AG09319 (cell line): ENCODE data around the gene PROKR1.

Experiments used
- DNase-seq: peaks from one replicate; pipeline ENCODE4 v3.0.0-alpha.2; 2010; ENCODE audit warnings: low read depth; ENCODE audit errors: extremely low read depth
- TF ChIP-seq, protein P1 (sequence below): IDR thresholded peaks from 2 replicates; pipeline ENCODE4 v1.5.1; 2011; ENCODE audit warnings: low read depth, mild to moderate bottlenecking, inconsistent platforms, low read length, moderate library complexity

PROKR1 gene

DNA sequence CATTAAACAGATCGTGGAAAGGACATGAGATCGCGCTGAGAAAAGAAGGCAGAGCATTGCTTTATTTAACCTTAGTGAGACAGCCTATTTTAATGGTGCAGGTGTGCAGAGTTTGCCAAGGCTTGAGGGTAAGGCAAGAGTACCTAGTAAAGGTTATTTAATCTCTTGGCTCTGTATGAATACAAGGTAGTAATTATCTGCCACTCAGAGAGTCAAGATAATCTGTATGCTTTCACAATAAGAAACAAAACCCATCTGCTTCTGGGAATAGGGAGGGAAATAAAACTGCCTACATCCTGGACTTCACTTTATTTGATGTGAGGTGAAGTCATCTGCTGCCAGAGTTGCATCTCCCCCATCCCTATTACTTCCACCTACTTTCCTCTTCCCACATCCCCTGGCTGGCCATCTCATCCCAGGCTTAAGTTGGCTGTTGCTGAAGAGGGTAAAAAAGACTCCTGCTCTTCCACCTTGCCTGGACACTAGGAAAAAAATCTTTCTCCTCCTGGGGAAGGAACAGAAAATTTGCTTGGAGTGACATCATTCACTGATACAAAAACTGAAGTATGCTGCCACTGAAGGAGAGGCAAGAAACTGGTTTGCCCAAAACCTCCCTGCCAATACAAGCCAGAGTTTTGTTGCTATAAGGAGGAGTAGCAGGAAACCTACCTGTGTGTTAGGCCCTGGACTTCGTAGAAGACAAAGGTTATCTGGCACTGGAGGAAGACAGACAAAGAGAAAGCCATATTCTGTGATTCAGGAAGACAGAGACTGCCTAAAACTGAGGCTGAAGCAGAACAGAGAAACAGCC is 55.4 kb downstream of the PROKR1 start:
- no peak for DNase-seq
- TF ChIP-seq, protein P1, sequence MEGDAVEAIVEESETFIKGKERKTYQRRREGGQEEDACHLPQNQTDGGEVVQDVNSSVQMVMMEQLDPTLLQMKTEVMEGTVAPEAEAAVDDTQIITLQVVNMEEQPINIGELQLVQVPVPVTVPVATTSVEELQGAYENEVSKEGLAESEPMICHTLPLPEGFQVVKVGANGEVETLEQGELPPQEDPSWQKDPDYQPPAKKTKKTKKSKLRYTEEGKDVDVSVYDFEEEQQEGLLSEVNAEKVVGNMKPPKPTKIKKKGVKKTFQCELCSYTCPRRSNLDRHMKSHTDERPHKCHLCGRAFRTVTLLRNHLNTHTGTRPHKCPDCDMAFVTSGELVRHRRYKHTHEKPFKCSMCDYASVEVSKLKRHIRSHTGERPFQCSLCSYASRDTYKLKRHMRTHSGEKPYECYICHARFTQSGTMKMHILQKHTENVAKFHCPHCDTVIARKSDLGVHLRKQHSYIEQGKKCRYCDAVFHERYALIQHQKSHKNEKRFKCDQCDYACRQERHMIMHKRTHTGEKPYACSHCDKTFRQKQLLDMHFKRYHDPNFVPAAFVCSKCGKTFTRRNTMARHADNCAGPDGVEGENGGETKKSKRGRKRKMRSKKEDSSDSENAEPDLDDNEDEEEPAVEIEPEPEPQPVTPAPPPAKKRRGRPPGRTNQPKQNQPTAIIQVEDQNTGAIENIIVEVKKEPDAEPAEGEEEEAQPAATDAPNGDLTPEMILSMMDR: no peak

DNA sequence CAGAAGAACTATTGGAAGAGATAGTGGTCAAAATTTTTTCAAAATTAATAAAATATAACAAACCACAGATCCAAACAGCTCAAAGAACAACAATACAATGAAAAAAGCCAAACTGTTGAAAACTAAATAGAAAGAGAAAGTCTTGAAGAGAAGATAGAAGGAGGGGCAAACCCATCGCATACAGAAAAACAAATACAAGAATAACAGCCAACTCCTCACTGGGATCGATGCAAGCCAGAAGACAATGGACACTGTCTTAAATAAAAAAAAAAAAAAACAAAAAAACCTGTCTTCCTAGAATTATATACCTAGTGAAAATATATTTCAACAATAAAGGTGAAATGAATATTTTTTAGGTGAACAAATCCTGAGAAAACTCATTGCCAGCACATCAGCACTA is 57.2 kb downstream of the PROKR1 start:
- no peak for DNase-seq
- TF ChIP-seq, protein P1: no peak

DNA sequence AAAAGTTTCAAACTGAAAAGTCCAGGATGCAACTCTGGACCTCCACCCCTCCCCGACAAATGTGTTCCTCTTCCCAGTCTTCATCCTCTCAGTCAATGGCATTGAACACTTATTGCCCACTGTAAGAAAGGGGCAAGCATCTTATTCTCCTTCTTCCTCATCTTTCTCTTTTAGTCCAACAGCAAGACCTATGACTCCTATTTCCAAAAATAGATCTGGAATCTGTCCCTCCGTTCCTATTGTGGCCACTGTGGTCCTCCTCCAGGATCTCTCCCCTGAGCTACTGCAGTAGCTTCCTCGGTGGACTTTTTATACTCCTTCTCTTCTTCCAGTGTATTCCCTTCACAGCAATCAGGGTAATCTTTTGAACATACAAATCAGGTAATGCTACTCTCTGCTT is 63.3 kb downstream of the PROKR1 start:
- TF ChIP-seq, protein P1: no peak
- DNase-seq: no peak
